ENCODE results near the gene C5orf22. TPM values are rescaled to one million over a fixed set of nuclear protein-coding genes. Genes with fewer than 3 reads are reported as not detected.

Gene C5orf22
- total RNA-seq, 6 donors from 2014 or later = 13.3 to 21.9 (median 17.9) TPM

- no peaks in the 10 kb centered on the region for H3K4me1 ChIP-seq
- no peaks in the 10 kb centered on the region for H3K27me3 ChIP-seq
- no peak for DNase-seq
- no peaks in the 10 kb centered on the region for H3K36me3 ChIP-seq
- WGBS, 2 donors = 98 to 100% methylated on average over 1 of the region's 1 CpG
- no peak overlapping the region for H3K27ac ChIP-seq
- no peak for ATAC-seq (ENCODE audit: low FRiP score in 2 of 2)
- H3K9me3 ChIP-seq = peaks cover 0 to 5% (median 0%) of the 10 kb centered on the region in 4 donors
- no peak overlapping the region for H3K4me3 ChIP-seq
- TF ChIP-seq, protein P1, sequence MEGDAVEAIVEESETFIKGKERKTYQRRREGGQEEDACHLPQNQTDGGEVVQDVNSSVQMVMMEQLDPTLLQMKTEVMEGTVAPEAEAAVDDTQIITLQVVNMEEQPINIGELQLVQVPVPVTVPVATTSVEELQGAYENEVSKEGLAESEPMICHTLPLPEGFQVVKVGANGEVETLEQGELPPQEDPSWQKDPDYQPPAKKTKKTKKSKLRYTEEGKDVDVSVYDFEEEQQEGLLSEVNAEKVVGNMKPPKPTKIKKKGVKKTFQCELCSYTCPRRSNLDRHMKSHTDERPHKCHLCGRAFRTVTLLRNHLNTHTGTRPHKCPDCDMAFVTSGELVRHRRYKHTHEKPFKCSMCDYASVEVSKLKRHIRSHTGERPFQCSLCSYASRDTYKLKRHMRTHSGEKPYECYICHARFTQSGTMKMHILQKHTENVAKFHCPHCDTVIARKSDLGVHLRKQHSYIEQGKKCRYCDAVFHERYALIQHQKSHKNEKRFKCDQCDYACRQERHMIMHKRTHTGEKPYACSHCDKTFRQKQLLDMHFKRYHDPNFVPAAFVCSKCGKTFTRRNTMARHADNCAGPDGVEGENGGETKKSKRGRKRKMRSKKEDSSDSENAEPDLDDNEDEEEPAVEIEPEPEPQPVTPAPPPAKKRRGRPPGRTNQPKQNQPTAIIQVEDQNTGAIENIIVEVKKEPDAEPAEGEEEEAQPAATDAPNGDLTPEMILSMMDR (IDR thresholded peaks at IDR 0.05) = no peak
- TF ChIP-seq EP300 (IDR thresholded peaks at IDR 0.05) (no peak), POLR2A (IDR thresholded peaks at IDR 0.05) (no peak), POLR2AphosphoS5 (IDR thresholded peaks at IDR 0.05) (no peak)
Measured at GRCh38 chr5:31568302-31568835, 36.3 kb downstream of the C5orf22 start.

DNA sequence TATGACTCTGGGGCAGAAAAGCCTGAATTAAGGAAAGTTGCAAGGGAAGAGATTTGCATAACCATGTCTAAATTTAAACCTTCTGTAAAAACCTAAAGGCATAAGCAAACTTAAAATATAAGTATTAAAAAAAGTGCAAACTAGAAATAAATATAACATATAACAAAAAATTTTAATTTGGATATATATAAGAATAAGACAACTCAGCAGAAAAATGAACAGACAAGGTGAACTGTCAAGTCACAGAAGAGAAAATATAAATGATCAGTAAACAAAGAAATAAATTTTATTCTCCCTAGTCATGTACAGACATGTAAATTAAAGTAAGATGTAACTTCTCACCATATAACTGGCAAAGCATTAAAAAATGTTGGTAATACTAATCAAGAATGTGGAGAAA lies 37.0 kb downstream of the C5orf22 start:
- no peak overlapping the region for H3K4me3 ChIP-seq
- H3K9me3 ChIP-seq = peaks cover 0 to 5% (median 0%) of the 10 kb centered on the region in 4 donors
- no peaks in the 10 kb centered on the region for H3K36me3 ChIP-seq
- no peak overlapping the region for H3K27ac ChIP-seq
- no peaks in the 10 kb centered on the region for H3K4me1 ChIP-seq
- DNase-seq (no peak), ATAC-seq (ENCODE audit: low FRiP score in 2 of 2) (no peak)
- H3K27me3 ChIP-seq = no peaks in the 10 kb centered on the region
- TF ChIP-seq EP300 (IDR thresholded peaks at IDR 0.05) = no peak
- no peak for TF ChIP-seq POLR2AphosphoS5 (IDR thresholded peaks at IDR 0.05)
- TF ChIP-seq POLR2A (IDR thresholded peaks at IDR 0.05) = no peak
- TF ChIP-seq, protein P1 (IDR thresholded peaks at IDR 0.05) = no peak

- H3K36me3 ChIP-seq = no peaks in the 10 kb centered on the region
- no peak overlapping the region for H3K27ac ChIP-seq
- no peak for DNase-seq
- no peaks in the 10 kb centered on the region for H3K27me3 ChIP-seq
- TF ChIP-seq POLR2A (IDR thresholded peaks at IDR 0.05) (no peak), EP300 (IDR thresholded peaks at IDR 0.05) (no peak), POLR2AphosphoS5 (IDR thresholded peaks at IDR 0.05) (no peak)
- TF ChIP-seq, protein P1 (IDR thresholded peaks at IDR 0.05) = no peak
- 92 to 95% methylated on average over 10 of the region's 10 CpGs for WGBS, 2 donors
- no peaks in the 10 kb centered on the region for H3K9me3 ChIP-seq
- no peak overlapping the region for H3K4me3 ChIP-seq
- no peak for ATAC-seq (ENCODE audit: low FRiP score in 2 of 2)
- H3K4me1 ChIP-seq = no peaks in the 10 kb centered on the region
Measured at GRCh38 chr5:31573494-31574142, 41.5 kb downstream of the C5orf22 start.

DNA sequence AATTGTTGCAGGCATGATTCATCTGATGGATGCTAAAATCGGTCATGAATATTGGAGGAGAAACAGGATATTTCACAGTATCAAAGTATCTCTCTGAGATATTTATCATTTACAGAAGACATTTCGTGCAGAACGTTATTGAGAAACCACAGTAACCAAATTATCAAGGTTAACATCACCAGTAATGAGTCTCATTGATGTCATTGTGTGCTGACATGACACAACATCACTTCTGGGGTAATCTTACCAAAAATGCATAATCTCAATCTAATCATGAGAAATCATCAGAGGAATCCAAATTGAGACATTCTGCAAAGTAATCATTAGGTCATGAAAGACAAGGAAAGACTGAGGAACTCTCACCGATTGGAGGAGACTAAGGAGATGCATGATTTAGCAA lies 42.7 kb downstream of the C5orf22 start:
- ATAC-seq (ENCODE audit: low FRiP score in 2 of 2) (no peak), DNase-seq (no peak)
- Histone ChIP-seq H3K27me3 (no peaks in the 10 kb centered on the region), H3K4me1 (no peaks in the 10 kb centered on the region), H3K4me3 (no peak overlapping the region), H3K27ac (no peak overlapping the region), H3K36me3 (no peaks in the 10 kb centered on the region), H3K9me3 (no peaks in the 10 kb centered on the region)
- no peak for TF ChIP-seq POLR2AphosphoS5 (IDR thresholded peaks at IDR 0.05)
- no peak for TF ChIP-seq EP300 (IDR thresholded peaks at IDR 0.05)
- no peak for TF ChIP-seq POLR2A (IDR thresholded peaks at IDR 0.05)
- 75 to 79% methylated on average over 4 of the region's 4 CpGs for WGBS, 2 donors

DNA sequence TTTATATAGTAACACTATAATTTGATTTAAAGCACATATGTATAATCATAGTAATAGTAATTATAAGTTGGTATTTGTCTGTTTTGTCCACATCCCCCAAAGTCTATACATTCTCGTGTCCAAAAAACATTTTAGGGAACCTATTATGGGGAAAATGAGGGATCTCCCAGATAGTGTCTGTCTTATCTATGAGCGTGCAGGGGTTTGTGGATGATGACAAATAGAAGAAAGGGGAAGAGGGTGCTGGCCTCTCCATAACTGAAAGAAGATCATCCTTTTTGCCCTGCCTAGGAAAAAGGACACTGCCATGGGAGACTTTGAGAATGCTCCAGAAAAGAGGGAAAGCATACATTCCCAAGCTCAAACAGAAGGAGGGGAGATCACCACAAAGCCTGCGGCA lies 45.3 kb downstream of the C5orf22 start:
- Histone ChIP-seq H3K4me1 (no peaks in the 10 kb centered on the region), H3K4me3 (no peak overlapping the region), H3K27me3 (no peaks in the 10 kb centered on the region), H3K36me3 (no peaks in the 10 kb centered on the region), H3K9me3 (no peaks in the 10 kb centered on the region), H3K27ac (no peak overlapping the region)
- whole genome bisulfite sequencing, 2 donors = 78 to 81% methylated on average over 3 of the region's 3 CpGs
- DNase-seq (no peak), ATAC-seq (ENCODE audit: low FRiP score in 2 of 2) (no peak)
- TF ChIP-seq, protein P1 (IDR thresholded peaks at IDR 0.05) = no peak
- TF ChIP-seq EP300 (IDR thresholded peaks at IDR 0.05) (no peak), POLR2AphosphoS5 (IDR thresholded peaks at IDR 0.05) (no peak), POLR2A (IDR thresholded peaks at IDR 0.05) (no peak)

Measured in upper lobe of left lung (tissue), 6 donors.